K562 (cell line): Measurements from ENCODE around the gene AP2A2. TPM values are rescaled to one million over a fixed set of nuclear protein-coding genes. Genes with fewer than 3 reads are reported as not detected.

Experiments
- ATAC-seq: fragments of 200-7000 bp; cut with Tn5 transposase; 3 replicates; pipeline ENCODE4 v1.9.1; 2020; ENCODE audit warnings: moderate library complexity
- BruUV-seq: library from RNA; stranded (reverse); fragments of 400-500 nt; replicated peaks from 2 replicates; lab custom pipeline; 2021; lab: Mats Ljungman, UMichigan
- CTCF ChIA-PET: fragments of 300-600 bp; formaldehyde crosslinking; extraction: SDS; loops from one replicate; lab custom pipeline; 2021; ENCODE audit warnings: low intra/inter-chr PET ratio; lab: Yijun Ruan, JAX
- POLR2A ChIA-PET: fragments of 300-600, 350-650 bp; sonication (Branson Sonifier 250); formaldehyde crosslinking; extraction: SDS; loops from one replicate; lab custom pipeline; 2021; ENCODE audit warnings: antibody characterized with exemption, inconsistent platforms; lab: Yijun Ruan, JAX
- DNase-seq, 4 experiments: peaks; one replicate each; pipeline versions ENCODE4 v3.0.0 to v3.0.0-alpha.2; 2011 to 2018; ENCODE audit warnings: low spot score in 3 of 4, mixed read lengths in 3 of 4; ENCODE audit errors: extremely low read depth in 1 of 4
- FAIRE-seq: peaks from 2 replicates; lab custom pipeline; 2011; peaks lifted over from hg19 to GRCh38; lab: Jason Lieb, UNC
- H2AFZ ChIP-seq: 2 replicates; pipeline ENCODE4 v1.6.0; 2011; ENCODE audit warnings: low read depth, low read length, control low read depth, inconsistent platforms
- H3K27ac ChIP-seq: fragments of 200-600 bp; 3 replicates; pipeline ENCODE4 v1.8.0; 2011; ENCODE audit warnings: low read depth, mild to moderate bottlenecking, control low read depth, inconsistent platforms, low read length, moderate library complexity, mixed read lengths; ENCODE audit errors: extremely low read depth
- H3K27me3 ChIP-seq, 2 experiments: fragments of 300-600 bp in 1 of 2; 2 replicates in 1 of 2; 3 replicates in 1 of 2; pipeline versions ENCODE4 v1.6.0 to v1.8.0; 2011; ENCODE audit warnings: inconsistent platforms in 2 of 2, low read length in 2 of 2, mild to moderate bottlenecking in 1 of 2, mixed read lengths in 1 of 2, moderate library complexity in 1 of 2; ENCODE audit not compliant: control insufficient read depth in 2 of 2, insufficient read depth in 2 of 2
- H3K36me3 ChIP-seq: fragments of 300-600 bp; 3 replicates; pipeline ENCODE4 v1.8.0; 2011; ENCODE audit warnings: mild to moderate bottlenecking, low read length, inconsistent platforms; ENCODE audit not compliant: control insufficient read depth, insufficient read depth
- H3K4me1 ChIP-seq, 2 experiments: fragments of 200-600 bp in 1 of 2; replicated peaks in 1 of 2; 2 replicates in 1 of 2; 3 replicates in 1 of 2; pipeline versions ENCODE4 v1.5.1 to v1.8.0; 2011; ENCODE audit warnings: inconsistent platforms in 2 of 2, low read length in 2 of 2, mild to moderate bottlenecking in 1 of 2, mixed read lengths in 1 of 2, moderate library complexity in 1 of 2; ENCODE audit not compliant: control insufficient read depth in 2 of 2, insufficient read depth in 2 of 2
- H3K4me2 ChIP-seq: 2 replicates; pipeline ENCODE4 v1.6.1; 2011; ENCODE audit warnings: low read length, control low read depth, inconsistent platforms, mixed read lengths; ENCODE audit not compliant: insufficient read depth
- H3K4me3 ChIP-seq: fragments of 200-600 bp; sonication (generic), shearing (Covaris generic); 2 replicates; pipeline ENCODE4 v1.5.1; 2016; ENCODE audit warnings: control low read depth, inconsistent platforms
- H3K79me2 ChIP-seq: fragments of 200-600 bp; 3 replicates; pipeline ENCODE4 v1.8.0; 2011; ENCODE audit warnings: low read length, inconsistent platforms; ENCODE audit not compliant: control insufficient read depth, insufficient read depth
- H3K9ac ChIP-seq, 2 experiments: 2 replicates each; pipeline versions ENCODE4 v1.6.0 to v1.6.1; 2011; ENCODE audit warnings: low read depth in 2 of 2, low read length in 2 of 2, control low read depth in 1 of 2, inconsistent platforms in 1 of 2, mild to moderate bottlenecking in 1 of 2, mixed read lengths in 1 of 2; ENCODE audit not compliant: insufficient read depth in 1 of 2
- H3K9me1 ChIP-seq: one replicate; pipeline ENCODE4 v1.6.0; 2011; ENCODE audit warnings: inconsistent platforms, mild to moderate bottlenecking, low read length, moderate library complexity; ENCODE audit not compliant: control insufficient read depth, insufficient read depth
- H3K9me3 ChIP-seq: replicated peaks from 2 replicates; pipeline ENCODE4 v1.5.1; 2011; ENCODE audit warnings: low read depth, low read length, inconsistent platforms; ENCODE audit not compliant: control insufficient read depth, insufficient read depth
- H4K20me1 ChIP-seq: replicated peaks from 2 replicates; pipeline ENCODE4 v1.6.1; 2011; ENCODE audit warnings: low read length, inconsistent platforms, mixed read lengths; ENCODE audit not compliant: control insufficient read depth, insufficient read depth
- CCAR2 ChIP-seq: fragments of 200-400 bp; formaldehyde crosslinking; IDR thresholded peaks from 2 replicates; pipeline ENCODE4 v1.6.1; 2017; ENCODE audit warnings: mild to moderate bottlenecking, low read depth, low read length
- HOXB6 ChIP-seq: fragments of 250-450 bp; sonication (Bioruptor Pico); IDR thresholded peaks from 2 replicates; pipeline ENCODE4 v1.5.1; 2022; ENCODE audit warnings: mild to moderate bottlenecking, borderline replicate concordance
- MAZ ChIP-seq, 2 experiments: fragments of 450-650 bp in 1 of 2; sonication (generic) in 1 of 2; formaldehyde crosslinking; IDR thresholded peaks in 1 of 2; conservative IDR thresholded peaks in 1 of 2; 2 replicates each; pipeline versions ENCODE4 v1.4.0 to v1.5.0; 2020; ENCODE audit warnings: mild to moderate bottlenecking in 1 of 2, missing genetic modification reagents in 1 of 2
- NFE2L1 ChIP-seq: fragments of 450-650 bp; IDR thresholded peaks from 2 replicates; pipeline ENCODE4 v1.6.1; 2016; ENCODE audit warnings: missing genetic modification characterization, low read depth, mild to moderate bottlenecking, missing compliant biosample characterization, moderate library complexity, borderline replicate concordance
- RAD51 ChIP-seq: fragments of 450-650 bp; IDR thresholded peaks from 2 replicates; pipeline ENCODE4 v1.7.1; 2016; ENCODE audit warnings: low read depth, mild to moderate bottlenecking, borderline replicate concordance
- ZKSCAN8 ChIP-seq: fragments of 200-800 bp; sonication (Bioruptor generic); IDR thresholded peaks from 2 replicates; pipeline ENCODE4 v1.6.1; 2016; ENCODE audit warnings: missing genetic modification characterization, missing compliant biosample characterization
- ZNF668 ChIP-seq: fragments of 250-450 bp; sonication (Bioruptor Pico); IDR thresholded peaks from 2 replicates; pipeline ENCODE4 v1.8.0; 2022; ENCODE audit warnings: mild to moderate bottlenecking, inconsistent platforms
- WGBS: fragments of 100-300 bp; shearing (Covaris generic); methylation state at CpG from one replicate; pipeline ENCODE4 v1.1.6; 2016; ENCODE audit warnings: low coverage, mixed read lengths; ENCODE audit not compliant: insufficient coverage; ENCODE audit errors: missing lambda C conversion rate; 5-methylcytosine and 5-hydroxymethylcytosine counted together
- in situ Hi-C: fragments of 300-500 bp; cut with MboI; formaldehyde crosslinking; loops from 4 replicates; pipeline ENCODE4 v1.15.0; 2018; ENCODE audit warnings: inconsistent platforms, mixed read lengths
- intact Hi-C: fragments of 100-400 bp; cut with micrococcal nuclease; formaldehyde crosslinking; loops from 2 replicates; pipeline ENCODE4 v1.14.2; 2022
- polyA plus RNA-seq, 8 experiments: library from polyadenylated mRNA; depleted of rRNA in 4 of 8; stranded (reverse) in 5 of 8; unstranded in 3 of 8; fragments of >200 nt; fragmentation: Nextera tagmentation in 2 of 8; fragmentation: Illumina TruSeq in 1 of 8; extraction: Ambion mirVana in 2 of 8; extraction: Trizol in 1 of 8; gene quantifications; 2 replicates each; pipeline versions ENCODE4 v1.2.1 to v1.2.3, GENCODE V29; 2011 to 2014; ENCODE audit warnings: inconsistent platforms in 1 of 8, missing spikeins in 1 of 8
- total RNA-seq, 7 experiments: library from RNA; depleted of rRNA in 6 of 7; stranded (reverse); fragments of >200 nt in 6 of 7; fragmentation: Illumina TruSeq in 2 of 7; extraction: Trizol in 2 of 7; gene quantifications; 2 replicates each; pipeline versions ENCODE4 v1.2.1 to v1.2.3, GENCODE V29; 2011 to 2021; ENCODE audit warnings: low replicate concordance in 1 of 7
- TF ChIP-seq, protein P1 (sequence below): fragments of 250-450 bp; sonication (Bioruptor Pico); IDR thresholded peaks from 2 replicates; pipeline ENCODE4 v1.5.0; 2022; ENCODE audit warnings: mild to moderate bottlenecking
- TF ChIP-seq, protein P2 (sequence below): fragments of 450-650 bp; formaldehyde crosslinking; IDR thresholded peaks from 2 replicates; pipeline ENCODE4 v1.4.0; 2020; ENCODE audit warnings: mild to moderate bottlenecking

Gene AP2A2
- total and polyA plus RNA-seq, 9 of the 15 experiments (the other 6 are each of a cell fraction or from before 2014, with no cell fraction given), result 0.69 to 41.7 (median 15.2) TPM

DNA sequence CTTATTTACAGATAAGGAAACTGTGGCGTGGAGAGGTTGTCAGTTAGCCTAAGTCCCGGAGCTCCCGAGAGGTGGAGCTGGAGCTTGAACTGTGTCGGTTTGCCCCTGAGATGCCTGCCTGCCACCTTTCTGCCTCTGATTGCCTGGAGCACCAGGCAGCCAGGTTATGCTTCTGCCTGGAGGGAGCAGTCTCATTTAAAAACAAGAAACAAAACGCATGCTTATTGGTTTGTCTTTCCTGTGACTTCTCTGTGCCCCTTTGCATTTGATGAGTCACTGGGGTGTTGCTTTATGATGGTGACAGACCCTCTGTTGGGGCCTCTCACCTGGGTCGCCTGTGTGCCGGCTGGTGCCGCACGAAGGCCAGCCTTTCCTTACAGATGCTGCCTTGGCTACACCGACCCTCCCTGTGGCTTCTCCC lies 12.2 kb downstream of the AP2A2 start (continued):
- no peak for TF ChIP-seq ZKSCAN8 (CRISPR knock-in tag)

DNA sequence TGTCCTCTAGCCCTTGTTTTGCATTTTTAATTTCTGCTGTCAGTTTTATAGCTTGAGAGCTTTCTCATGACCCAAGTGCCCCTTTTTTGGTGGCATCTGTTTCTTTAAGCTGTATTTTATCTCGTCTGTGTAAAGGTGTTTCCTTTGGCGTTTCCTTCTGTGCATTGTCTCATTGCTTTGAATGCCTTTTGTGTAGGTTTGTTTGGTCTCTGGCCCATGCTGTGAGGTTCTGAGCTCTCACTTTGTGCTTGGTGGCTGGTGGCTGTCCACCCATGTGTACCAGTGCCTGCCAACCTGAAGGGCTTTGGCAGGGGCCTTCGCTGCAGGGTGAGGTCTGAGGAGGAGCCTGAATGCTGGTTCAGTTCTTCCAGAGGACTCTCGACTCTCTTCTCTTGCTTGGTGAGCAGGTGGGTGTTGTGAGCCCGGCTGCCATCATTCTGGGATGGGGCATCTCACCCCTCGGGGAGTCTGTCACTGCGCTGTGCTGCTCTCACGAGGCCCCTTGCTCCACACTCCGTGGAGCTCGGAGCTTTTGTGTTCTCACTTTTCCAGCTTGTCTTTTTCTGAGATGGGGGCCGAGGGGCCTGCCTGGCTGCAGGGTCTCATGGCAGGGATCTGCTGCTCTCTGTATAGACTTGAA lies 14.9 kb downstream of the AP2A2 start:
- Histone ChIP-seq H3K4me2 (no peak overlapping the region), H3K27ac (no peak overlapping the region), H4K20me1 (no peaks in the 10 kb centered on the region), H3K9me3 (no peaks in the 10 kb centered on the region), H3K36me3 (peaks cover 12% of the 10 kb centered on the region; the same call in 2 of the 3 replicates), H3K27me3 (no peaks in the 10 kb centered on the region), H3K4me1 (peaks cover 19 to 30% of the 10 kb centered on the region in 2 experiments), H3K79me2 (peaks cover 68% of the 10 kb centered on the region), H3K9ac (peak overlapping the region in 1 of 2 experiments; percentile 19; a peak in 2 of 4 replicates), H3K4me3 (no peak overlapping the region), H2AFZ (no peak overlapping the region), H3K9me1 (no peaks in the 10 kb centered on the region)
- ChIA-PET POLR2A (interaction anchor here (1.1 to 2.4 kb wide), 2 partner anchors 11 to 12 kb away, joined by 5 to 13 read pairs; no protein-coding TSS in a partner anchor), CTCF (no interaction called here)
- DNase-seq (no peak), ATAC-seq (no peak), FAIRE-seq (no peak)
- WGBS, result 73% methylated on average over 11 of the region's 11 CpGs
- in situ Hi-C loops, result no loop called here
- BruUV-seq, result no TSS peak
- no peak for TF ChIP-seq NFE2L1 (tag)
- no peak for TF ChIP-seq CCAR2
- TF ChIP-seq HOXB6 (CRISPR knock-in tag), result no peak
- no peak for TF ChIP-seq MAZ (CRISPR knock-in tag; conservative IDR thresholded peaks at IDR 0.05 in 1 of 2, IDR thresholded peaks at IDR 0.05 in 1 of 2)
- TF ChIP-seq, protein P1, sequence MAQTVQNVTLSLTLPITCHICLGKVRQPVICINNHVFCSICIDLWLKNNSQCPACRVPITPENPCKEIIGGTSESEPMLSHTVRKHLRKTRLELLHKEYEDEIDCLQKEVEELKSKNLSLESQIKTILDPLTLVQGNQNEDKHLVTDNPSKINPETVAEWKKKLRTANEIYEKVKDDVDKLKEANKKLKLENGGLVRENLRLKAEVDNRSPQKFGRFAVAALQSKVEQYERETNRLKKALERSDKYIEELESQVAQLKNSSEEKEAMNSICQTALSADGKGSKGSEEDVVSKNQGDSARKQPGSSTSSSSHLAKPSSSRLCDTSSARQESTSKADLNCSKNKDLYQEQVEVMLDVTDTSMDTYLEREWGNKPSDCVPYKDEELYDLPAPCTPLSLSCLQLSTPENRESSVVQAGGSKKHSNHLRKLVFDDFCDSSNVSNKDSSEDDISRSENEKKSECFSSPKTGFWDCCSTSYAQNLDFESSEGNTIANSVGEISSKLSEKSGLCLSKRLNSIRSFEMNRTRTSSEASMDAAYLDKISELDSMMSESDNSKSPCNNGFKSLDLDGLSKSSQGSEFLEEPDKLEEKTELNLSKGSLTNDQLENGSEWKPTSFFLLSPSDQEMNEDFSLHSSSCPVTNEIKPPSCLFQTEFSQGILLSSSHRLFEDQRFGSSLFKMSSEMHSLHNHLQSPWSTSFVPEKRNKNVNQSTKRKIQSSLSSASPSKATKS, result no peak
- TF ChIP-seq RAD51, result no peak
- no peak for TF ChIP-seq ZNF668 (CRISPR knock-in tag)
- TF ChIP-seq, protein P2, sequence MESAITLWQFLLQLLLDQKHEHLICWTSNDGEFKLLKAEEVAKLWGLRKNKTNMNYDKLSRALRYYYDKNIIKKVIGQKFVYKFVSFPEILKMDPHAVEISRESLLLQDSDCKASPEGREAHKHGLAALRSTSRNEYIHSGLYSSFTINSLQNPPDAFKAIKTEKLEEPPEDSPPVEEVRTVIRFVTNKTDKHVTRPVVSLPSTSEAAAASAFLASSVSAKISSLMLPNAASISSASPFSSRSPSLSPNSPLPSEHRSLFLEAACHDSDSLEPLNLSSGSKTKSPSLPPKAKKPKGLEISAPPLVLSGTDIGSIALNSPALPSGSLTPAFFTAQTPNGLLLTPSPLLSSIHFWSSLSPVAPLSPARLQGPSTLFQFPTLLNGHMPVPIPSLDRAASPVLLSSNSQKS (CRISPR knock-in tag), result no peak
- intact Hi-C loops, result no loop called here
